ENCODE measurements around the gene ELF5. TPM values are rescaled to one million over a fixed set of nuclear protein-coding genes. Genes with fewer than 3 reads are reported as not detected.

The ELF5 gene
- total and polyA plus RNA-seq, 2 of the 13 experiments (the other 11 are each of a cell fraction or from before 2014, with no cell fraction given): 0.51 to 2.6 TPM

DNA sequence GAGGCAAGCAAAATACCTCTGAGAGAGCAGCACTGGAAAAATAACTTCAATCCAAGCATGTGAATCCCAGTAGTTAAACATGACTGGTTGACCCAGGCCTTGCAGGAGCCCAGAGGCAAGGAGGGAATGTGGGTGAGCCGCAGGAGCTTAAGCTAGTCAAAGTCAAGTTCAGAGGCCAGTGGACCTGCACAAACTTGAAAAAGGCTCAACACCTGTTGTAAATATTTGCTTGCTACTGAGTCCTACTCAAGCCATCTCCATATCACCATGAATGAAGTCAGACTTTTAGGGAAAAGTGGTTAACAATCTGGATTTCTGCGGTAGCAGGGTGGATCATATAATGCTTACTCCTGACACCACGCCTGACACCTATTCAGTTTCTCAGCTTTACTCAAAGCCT lies 79.7 kb downstream of the ELF5 start:
- FAIRE-seq (peak; percentile 72), DNase-seq (ENCODE audit: low spot score) (peak; percentile 70)
- no peak for TF ChIP-seq CREB1 (IDR thresholded peaks at IDR 0.05)
- 0 out of 2 replicates have a peak, but pooled peaks have one; percentile 14 for TF ChIP-seq CREB1 (CRISPR knock-in tag; IDR thresholded peaks at IDR 0.05)
- peak; percentile 93 for TF ChIP-seq BCL6 (CRISPR knock-in tag; IDR thresholded peaks at IDR 0.05)
- TF ChIP-seq FOXA3 (CRISPR knock-in tag; IDR thresholded peaks at IDR 0.05): peak; percentile 56; the same call in 1 of the 2 replicates
- TF ChIP-seq, protein P1, sequence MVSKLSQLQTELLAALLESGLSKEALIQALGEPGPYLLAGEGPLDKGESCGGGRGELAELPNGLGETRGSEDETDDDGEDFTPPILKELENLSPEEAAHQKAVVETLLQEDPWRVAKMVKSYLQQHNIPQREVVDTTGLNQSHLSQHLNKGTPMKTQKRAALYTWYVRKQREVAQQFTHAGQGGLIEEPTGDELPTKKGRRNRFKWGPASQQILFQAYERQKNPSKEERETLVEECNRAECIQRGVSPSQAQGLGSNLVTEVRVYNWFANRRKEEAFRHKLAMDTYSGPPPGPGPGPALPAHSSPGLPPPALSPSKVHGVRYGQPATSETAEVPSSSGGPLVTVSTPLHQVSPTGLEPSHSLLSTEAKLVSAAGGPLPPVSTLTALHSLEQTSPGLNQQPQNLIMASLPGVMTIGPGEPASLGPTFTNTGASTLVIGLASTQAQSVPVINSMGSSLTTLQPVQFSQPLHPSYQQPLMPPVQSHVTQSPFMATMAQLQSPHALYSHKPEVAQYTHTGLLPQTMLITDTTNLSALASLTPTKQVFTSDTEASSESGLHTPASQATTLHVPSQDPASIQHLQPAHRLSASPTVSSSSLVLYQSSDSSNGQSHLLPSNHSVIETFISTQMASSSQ (IDR thresholded peaks at IDR 0.05; ENCODE audit: low read depth): no peak
- TF ChIP-seq, protein P1 (CRISPR knock-in tag; IDR thresholded peaks at IDR 0.05; ENCODE audit: borderline replicate concordance): peak; percentile 42; the same call in 1 of the 2 replicates
- TF ChIP-seq TEAD3 (CRISPR knock-in tag; optimal IDR thresholded peaks at IDR 0.05; ENCODE audit: borderline replicate concordance): peak; percentile 28
- TF ChIP-seq RXRA (CRISPR knock-in tag; IDR thresholded peaks at IDR 0.05): peak; percentile 79; the same call in 1 of the 2 replicates
- TF ChIP-seq TRIM22 (IDR thresholded peaks at IDR 0.05): no peak
- no peak for TF ChIP-seq SSRP1 (CRISPR knock-in tag; IDR thresholded peaks at IDR 0.05)
- TF ChIP-seq ZNF256 (CRISPR knock-in tag; conservative IDR thresholded peaks at IDR 0.05): no peak
- peak; percentile 45; the same call in 1 of the 2 replicates for TF ChIP-seq HDAC2 (CRISPR knock-in tag; IDR thresholded peaks at IDR 0.05)
- TF ChIP-seq, protein P2, sequence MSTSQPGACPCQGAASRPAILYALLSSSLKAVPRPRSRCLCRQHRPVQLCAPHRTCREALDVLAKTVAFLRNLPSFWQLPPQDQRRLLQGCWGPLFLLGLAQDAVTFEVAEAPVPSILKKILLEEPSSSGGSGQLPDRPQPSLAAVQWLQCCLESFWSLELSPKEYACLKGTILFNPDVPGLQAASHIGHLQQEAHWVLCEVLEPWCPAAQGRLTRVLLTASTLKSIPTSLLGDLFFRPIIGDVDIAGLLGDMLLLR (CRISPR knock-in tag; IDR thresholded peaks at IDR 0.05): no peak
- TF ChIP-seq MIER2 (CRISPR knock-in tag; IDR thresholded peaks at IDR 0.05): no peak
- TF ChIP-seq FOXM1 (CRISPR knock-in tag; IDR thresholded peaks at IDR 0.05): no peak
- TF ChIP-seq EP300 (IDR thresholded peaks at IDR 0.05; ENCODE audit: low read depth in 2 of 2, low read length in 2 of 2): peak in 1 of 2 experiments; percentile 22; a peak in 1 of 4 replicates
- TF ChIP-seq EP300 (CRISPR knock-in tag; IDR thresholded peaks at IDR 0.05; ENCODE audit: borderline replicate concordance): peak; percentile 24; the same call in 1 of the 2 replicates

More for the DNA sequence above, 79.7 kb downstream of the ELF5 start:
- peaks cover 40% of the 10 kb centered on the region for H3K4me1 ChIP-seq (ENCODE audit: insufficient read depth, low read length)
- POLR2A ChIA-PET: interaction anchor here (1.4 to 2.0 kb wide), 2 partner anchors 70 to 78 kb away, joined by 3 to 5 read pairs; no protein-coding TSS in a partner anchor
- CTCF ChIA-PET (ENCODE audit: low intra/inter-chr PET ratio, low total read pairs): no interaction called here
- peak overlapping the region; percentile 1; the same call in 1 of the 2 replicates for H3K9ac ChIP-seq (ENCODE audit: insufficient read depth, low read depth, low read length)
- H3K79me2 ChIP-seq (ENCODE audit: insufficient read depth, low read length): no peaks in the 10 kb centered on the region
- intact Hi-C loops (cut with micrococcal nuclease; ENCODE audit: unreplicated experiment) (no loop called here), in situ Hi-C loops (cut with HindIII; ENCODE audit: extremely low pct_ligation_motif_present, low pct_unique_long_range_greater_than_20kb) (no loop called here)
- no peaks in the 10 kb centered on the region for H3K27me3 ChIP-seq (ENCODE audit: control insufficient read depth in 1 of 2, insufficient read depth in 2 of 2, low read length in 2 of 2)
- H3K9me3 ChIP-seq (ENCODE audit: low read length): no peaks in the 10 kb centered on the region
- H4K20me1 ChIP-seq (ENCODE audit: insufficient read depth, low read length): no peaks in the 10 kb centered on the region
- no TSS peak for BruUV-seq (replicated peaks)
- H3K36me3 ChIP-seq (replicated peaks in 1 of 2; ENCODE audit: control insufficient read depth in 1 of 2, insufficient read depth in 2 of 2, low read length in 2 of 2): no peaks in the 10 kb centered on the region
- peak overlapping the region; percentile 50 for H3K4me2 ChIP-seq (ENCODE audit: low read depth, low read length)
- no peak overlapping the region for H2AFZ ChIP-seq (ENCODE audit: low read length)
- WGBS (ENCODE audit: low lambda C conversion rate): 0% methylated on average over 3 of the region's 3 CpGs
- peak; percentile 22 for ATAC-seq
- H3K4me3 ChIP-seq (replicated peaks in 1 of 3; ENCODE audit: insufficient read depth in 1 of 3, low read depth in 2 of 3, low read length in 3 of 3): no peak overlapping the region; a peak in 1 of 6 replicates
- H3K27ac ChIP-seq (ENCODE audit: extremely low read length, insufficient read depth, low read length): no peak overlapping the region

Data from HepG2 (cell line).